CD1c-positive myeloid dendritic cell (primary cell): ENCODE measurements around the gene CD300LD.
"Not testable (repeated sequence)": the region's sequence is repeated elsewhere in the genome, so short reads cannot be mapped to it uniquely, and the experiment has no call there.

ENCODE experiments used
- DNase-seq: peaks from one replicate; pipeline ENCODE4 v3.0.0-alpha.2; 2016; ENCODE audit errors: extremely low spot score

Gene CD300LD

DNA sequence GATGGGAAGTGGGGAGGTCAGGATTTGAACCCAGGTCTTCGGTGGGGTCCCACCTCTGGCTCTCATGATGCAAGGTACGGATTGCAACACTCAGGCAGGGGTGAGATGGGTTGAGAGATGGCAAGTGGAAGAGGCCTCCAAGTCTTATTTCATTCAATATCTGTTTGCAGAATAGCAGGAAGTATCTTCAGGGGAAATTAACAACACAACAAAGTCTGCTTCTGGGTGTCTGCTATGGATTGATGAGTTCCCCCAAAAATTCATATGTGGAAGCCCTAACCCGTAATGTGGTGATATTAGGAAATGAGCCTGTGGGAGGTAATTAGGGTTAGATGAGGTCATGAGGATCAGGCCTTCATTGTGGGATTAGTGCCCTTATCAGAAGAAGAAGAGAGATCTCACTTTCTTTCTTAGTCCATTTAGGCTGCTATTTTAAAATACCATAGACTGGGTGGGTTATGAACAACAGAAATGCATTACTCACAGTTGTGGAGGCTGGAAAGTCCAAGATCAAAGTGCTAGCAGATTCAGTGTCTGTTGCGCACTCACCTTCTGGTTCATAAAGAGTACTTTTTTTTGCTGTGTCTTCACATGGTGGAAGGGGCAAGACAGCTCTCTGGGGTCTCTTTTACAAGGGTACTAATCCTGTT lies 20.3 kb downstream of the CD300LD start:
- peak; percentile 42 for DNase-seq

DNA sequence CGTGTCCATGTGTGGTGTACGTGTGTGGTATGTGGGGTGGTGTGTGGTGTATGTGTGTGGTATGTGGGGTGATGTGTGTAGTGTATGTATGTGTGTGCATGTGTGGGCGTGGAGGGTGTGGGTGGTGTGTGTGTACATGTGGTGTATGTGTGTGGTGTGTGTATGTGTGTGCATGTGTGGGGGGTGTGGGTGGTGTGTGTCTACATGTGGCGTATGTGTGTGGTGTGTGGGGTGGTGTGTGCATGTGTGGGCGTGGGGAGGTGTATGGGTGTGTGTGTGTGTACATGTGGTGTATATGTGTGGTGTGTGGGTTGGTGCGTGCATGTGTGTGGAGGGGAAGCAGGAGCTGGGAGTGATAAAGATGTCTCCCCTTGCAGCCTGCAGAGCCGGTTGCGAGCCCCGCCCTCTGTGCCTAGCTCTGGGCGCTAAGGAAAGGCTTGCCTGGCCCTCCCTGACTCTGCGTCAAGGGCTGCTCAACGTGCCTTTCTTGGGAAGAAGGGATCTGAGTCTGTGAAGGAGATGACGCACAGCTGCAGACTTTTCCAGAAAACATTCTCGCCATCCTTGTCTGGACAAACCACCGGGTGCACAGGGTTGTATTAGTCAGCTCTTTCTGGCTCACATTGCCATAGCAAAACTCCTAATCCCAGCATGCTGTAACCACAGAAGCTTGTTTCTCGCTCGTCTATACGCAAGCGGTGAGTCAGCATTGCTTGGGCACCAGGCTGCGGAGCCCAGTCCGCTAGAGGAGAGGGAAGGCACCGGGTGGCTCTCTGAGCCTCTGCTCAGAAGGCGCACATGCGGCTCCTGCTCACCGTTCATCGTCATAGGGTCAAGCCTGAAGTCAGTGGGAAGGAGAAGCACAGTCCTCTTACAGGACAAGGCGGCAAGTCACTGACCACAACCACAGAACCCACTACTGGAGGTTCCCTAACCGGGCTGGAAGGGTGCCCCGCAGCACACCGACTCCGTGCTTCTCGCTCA lies 22.8 kb downstream of the CD300LD start:
- peak; percentile 94 for DNase-seq

DNA sequence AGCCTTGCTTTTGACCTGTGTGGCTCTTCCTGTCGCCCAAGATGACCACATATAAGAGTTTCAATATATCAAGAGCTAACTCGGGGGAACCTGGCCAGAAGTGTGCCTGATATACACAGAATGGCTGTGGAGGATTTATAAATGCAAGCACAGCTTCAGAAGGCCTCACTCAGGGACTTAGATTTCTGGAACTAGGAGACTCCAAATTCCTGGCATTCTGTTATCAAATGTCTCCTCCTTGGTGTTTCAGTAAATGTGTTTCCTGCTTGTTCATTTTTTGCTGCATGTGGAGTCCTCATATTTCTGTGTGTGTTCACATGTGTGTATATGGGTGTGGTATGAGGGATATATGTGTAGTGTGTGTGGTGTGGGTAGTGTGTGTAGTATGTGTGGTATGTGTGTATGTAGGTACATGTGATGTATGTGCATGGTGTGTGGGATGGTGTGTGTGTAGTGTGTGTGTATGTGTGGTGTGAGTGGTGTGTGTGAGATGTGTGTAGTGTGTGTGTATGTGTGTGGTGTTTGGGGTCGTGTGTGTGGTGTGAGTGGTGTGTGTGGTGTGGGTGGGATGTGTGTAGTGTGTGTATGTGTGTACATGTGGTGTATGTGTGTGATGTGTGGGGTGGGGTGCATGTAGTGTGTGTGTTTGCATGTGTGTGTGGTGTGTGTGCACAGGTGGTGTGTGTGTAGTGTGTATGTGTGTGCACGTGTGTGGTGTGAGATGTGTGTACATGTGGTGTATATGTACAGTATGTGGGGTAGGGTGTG lies 23.8 kb downstream of the CD300LD start:
- no peak for DNase-seq

DNA sequence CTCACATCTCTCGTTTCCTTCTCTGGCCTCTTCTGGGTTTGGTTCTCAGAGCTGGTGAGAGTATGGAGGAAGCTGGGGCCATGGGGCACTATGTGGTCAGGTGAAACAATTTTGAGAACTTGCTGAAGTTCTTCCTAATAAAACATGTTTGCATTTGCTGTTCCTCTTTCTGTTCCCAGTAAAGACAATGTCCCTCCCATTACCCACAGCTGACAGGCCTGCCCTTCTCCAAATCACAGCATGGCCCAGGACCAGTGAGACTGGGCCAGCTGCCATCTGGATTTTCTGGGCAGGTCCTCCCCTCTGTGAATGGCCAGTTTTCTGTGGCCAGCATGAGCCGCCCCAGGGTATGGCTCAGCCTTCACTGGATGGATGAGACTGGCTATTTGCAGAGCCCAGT lies 24.7 kb downstream of the CD300LD start, which contains the start of gene CD300H:
CD300H (minus strand) TSS at position 113 of the 400 bp plus-strand sequence.
- peak; percentile 77 for DNase-seq

DNA sequence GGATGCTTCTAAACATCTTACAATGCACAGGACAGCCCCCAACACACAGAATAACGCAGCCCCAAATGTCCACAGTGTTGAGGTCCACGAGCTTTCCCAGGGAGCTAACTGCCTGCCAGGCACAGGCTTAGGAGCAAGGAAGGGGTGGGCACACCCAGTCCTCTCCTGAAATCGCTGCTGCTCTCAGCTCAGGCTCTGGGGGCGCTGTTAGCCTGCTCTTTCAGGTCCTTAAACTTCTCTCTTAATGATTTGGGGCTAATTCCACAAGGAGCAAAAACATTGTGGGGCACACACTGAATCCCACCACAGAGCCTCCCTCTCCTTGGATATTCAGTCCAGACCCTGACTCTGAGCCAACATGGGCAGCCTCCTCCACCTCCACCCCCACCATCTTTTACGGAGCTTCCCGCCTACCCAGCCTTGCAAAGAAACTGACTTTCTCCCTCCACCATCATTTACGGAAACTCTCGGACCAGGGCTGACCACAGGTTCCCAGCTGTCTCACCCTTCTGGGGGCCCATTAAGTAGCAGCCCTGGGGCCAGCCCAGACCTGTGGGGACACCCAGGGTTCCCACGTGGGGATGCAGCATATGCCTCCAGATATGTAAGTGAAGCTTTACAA lies 25.8 kb downstream of the CD300LD start:
- peak; percentile 59 for DNase-seq

DNA sequence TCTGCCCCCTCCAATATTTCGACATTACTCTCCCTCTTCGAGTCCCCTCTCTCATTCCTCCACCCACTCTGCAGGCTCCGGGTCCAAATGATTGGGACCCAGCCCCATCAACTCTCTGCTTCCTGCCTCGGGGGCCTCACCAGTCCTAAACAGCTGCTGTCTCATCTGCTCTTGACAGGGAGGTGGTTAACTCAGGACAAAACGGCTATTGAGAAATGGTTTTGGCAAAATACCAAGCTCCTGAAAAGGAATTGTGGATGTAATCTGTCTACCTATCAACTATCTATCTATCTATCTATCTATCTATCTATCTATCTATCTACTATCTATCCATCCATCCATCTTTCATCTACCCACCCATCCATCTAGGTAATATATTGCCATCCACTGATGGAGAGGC lies 27.0 kb downstream of the CD300LD start:
- no peak for DNase-seq

DNA sequence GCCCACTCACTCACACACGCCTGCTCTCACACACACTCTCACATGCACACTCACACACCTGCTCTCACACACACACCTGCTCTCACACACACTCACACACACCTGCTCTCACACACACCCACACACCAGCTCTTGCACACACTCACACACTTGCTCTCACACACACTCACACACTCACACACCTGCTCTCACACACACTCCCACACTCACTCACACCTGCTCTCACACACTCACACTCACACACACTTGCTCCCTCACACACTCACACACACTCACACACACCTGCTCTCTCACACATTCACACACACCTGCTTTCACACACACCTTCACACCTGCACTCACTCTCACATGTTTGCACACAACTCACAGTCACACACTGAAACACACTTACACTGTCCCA lies 28.7 kb downstream of the CD300LD start:
- no peak for DNase-seq

DNA sequence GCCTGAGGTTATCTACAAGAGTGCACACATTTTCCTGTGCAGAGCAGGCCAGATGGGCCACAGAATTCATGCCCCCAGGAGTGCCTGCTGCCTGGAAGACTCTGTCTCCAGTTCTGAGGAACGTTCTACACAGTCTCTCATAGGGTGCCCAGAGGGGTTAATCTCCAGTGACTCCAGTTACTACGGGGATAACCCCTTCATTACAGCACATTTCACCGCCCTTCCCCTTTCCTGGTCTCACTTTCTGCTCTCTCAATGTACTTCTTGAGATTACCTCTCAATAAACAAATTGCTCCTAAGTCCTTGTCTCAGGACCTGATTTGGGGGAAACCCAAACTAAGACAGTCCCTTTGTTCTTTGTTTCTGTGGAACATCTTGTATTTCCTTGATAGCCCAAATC lies 30.5 kb downstream of the CD300LD start:
- no peak for DNase-seq

DNA sequence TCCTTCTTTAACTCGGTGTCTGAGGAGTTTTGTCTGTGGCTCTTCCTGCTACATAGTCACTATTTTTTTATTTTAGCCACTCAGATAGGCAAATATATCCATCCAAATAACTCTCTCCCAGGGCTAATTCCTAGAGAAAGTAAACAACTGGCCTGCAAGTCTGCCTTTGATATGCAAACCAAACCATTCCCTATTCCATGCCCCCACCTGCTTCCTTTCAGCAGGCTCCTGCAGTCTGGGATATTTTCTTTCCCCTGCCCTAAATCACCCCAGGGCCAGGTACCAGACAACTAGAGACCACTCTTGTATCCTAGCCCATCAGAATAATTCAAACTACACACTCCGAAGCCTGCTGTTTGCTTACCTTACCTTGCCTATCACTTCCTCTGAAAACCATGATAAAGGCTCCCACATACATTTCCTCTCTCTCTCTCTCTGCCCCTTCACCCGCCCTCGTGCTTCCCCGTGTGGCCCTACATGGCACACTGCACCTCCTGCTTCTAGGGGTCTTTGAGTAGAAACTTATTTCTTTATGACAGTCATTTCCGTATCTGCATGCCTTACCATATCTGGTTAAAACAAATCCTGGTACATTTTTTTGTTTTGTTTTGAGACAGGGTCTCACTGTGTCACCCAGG lies 33.1 kb downstream of the CD300LD start:
- DNase-seq, result no peak

DNA sequence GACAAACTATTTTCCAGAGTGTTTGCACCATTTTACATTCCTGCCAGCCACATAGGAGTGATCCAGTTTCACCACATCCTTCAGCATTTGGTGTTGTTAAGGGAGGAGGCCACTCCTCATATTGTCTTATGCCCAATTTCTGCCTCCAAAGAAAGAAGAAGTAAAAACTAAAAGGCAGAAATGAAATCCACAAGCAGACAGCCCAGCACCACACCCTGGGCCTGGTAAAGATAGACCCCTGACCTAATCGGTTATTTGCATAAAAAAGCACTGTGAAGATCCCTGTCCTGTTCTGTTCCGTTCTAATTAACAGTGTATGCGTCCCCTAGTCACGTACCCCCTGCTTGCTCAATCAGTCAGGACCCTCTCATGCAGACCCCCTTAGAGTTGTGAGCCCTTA lies 33.7 kb downstream of the CD300LD start:
- not testable (repeated sequence) for DNase-seq

DNA sequence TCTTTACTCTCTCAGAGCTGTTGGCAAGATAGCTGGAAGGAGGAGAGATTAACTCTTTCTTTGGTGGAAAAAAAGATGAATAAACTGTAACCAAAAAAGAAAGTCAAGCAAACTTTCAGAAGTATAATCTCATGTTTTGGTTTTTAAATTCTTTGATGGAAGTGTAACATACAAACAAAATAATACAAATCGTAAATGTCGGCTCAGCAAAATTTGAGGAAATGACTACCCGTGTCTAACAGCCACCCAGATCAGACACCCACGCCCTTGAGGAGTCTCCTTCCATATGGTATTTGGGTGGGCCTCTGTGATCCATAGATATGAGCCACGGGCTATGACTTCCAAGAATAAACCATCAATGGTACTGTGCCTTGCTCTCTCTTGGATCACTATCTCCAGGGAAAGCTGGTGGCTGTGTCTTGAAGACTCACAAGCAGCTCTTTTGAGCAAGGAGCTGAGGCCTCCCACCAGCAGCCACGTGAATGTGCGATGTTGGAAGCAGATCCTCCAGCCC lies 36.6 kb downstream of the CD300LD start:
- peak; percentile 24 for DNase-seq

DNA sequence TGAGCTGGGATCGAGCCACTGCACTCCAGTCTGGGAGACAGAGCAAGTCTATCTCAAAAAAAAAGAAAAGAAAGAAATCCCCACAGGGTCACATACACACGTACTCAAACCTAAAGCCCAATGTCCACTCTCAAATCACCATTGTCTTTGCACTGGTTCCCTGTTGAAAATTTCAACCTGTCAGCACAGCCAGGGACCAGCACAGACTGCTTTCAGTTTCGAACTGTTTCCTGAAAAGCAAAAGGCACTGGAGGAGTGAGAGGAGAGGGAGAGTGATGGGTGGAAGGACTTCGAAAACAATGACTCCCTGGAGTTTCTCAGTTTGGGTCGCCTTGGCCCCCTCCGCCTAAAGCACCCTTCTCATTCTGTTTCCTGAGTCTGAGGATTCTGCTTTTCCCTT lies 37.2 kb downstream of the CD300LD start:
- DNase-seq, result no peak

DNA sequence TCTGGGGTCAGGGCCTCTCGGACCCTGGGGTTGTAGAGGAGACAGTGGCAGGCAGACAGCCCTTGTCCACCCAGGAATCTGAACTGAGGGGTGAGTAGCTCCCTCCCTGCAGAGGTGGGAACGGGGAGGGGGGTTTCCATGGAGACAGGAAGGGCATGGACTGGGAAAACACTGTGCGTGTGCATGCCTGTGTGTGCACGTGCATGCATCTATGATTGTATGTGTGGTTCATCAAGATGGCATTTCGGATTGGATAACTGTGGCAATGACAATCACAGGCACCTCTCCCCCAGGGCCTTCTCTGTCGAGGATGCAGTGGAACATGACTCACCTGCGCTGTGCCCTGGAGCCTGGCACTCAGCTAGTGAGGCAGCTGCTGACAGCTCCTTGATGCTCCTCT lies 40.0 kb downstream of the CD300LD start:
- no peak for DNase-seq

DNA sequence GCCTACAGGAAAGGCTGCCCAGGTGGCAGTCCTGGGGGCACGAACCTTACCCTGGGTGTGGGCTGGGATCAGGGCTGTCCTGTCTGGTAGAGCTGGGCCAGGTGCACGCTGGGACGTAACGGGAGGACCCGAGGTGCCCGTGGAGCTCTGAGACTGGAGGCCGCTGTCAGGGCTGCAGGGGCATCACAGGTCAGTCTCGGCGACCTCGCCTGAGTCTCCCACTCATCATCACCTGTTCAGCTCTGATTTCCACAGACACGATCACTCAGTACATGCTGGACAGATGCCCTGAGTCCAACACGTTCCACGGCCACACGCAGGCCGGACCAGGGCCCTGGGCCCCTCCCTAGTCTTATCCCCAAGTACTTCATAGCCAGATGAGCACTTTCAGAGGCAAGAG lies 41.5 kb downstream of the CD300LD start:
- no peak for DNase-seq

DNA sequence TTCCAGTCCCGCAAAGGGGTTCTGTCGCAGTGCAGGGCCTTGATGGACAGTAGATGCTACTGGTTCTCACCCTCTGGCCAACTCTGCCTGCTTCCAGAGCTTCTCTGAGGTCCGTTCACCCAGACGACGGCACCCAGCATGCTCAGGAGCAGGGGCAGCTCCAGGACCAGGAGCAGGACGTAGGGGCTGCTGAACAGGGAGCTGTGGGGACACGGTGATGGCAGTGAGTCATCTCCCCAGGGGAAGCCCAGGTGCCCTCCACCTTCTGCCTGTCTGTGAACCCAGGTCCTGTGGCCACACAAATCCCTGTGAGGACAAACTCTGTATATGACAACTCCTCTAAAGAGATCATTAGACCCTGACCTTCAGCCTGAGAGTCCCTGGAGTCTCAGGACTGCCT lies 42.7 kb downstream of the CD300LD start:
- DNase-seq, result no peak

DNA sequence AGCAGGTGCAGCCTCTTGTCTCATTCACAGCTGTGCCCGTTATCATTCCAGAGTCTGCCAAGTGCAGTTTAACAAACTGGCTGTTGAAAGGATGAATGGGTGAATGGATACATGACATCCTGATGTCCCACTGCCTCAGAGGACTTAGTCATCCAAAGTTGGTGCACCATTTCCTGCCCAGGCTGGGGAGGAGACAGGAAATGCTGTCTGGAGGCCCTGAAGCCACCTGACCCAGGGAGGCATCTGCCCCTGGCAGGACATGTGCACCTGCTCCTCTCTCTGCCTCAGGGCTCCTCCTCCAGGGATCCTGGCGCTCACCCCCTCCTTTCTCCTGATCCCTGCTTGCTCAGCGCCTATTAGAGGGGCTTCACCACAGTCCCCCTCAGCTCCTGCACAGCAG lies 44.3 kb downstream of the CD300LD start:
- DNase-seq, result no peak

DNA sequence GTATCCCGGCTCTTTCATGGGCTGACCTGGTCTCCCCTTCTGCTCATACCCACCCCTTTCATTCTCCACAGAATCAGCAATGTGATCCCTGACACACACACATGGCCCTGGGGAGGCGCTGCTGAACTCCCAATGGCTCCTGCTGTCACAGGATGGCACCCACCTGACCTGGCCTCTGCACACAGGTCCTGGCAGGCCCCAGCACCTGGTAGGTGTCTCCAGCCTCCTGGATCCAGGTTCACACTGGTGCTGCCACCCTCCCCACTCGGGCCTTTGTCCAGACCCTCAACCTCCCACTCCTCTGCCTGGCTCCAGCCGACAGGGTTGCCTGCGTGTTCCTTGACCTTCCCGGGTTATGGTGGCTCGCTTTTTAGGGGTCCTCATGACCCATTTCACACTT lies 44.8 kb downstream of the CD300LD start:
- DNase-seq, result no peak

DNA sequence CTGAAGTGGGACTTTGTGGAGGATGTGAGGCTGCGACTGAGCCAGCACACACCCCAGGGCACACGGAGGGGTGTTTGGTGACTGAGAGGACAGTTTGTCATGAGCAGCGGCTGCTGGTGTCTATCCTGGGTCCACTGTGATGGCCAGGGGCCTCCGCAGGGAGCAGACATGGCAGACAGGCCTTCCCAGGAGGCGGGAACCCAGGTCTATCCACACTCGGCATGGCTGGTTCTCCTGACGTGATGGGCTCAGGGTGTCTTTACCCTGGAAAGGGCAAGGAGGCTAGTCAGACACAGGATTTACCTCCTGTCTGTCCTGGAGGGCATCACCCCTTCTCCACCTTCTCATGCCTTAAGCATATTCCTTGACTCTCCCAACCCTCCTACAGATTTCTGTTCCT lies 45.5 kb downstream of the CD300LD start:
- no peak for DNase-seq

DNA sequence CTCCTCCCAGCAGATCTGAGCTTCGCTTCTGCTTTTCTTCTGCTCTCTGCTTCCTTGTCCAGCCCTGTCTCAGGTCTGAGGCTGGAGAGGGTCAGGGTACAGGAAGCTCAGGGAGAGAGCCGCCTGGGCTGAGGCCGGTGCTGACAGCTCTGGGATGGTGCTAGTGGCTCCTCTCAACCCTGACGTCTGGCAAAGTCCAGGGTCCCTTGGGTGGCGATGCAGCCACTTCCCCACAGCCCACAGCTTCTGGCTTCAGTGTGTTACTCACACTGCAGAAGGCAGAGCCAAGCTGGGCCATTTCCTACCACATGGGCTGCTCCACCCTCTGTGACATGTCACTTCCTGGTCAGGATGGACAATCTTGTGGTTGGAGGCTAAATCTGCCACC lies 46.2 kb downstream of the CD300LD start, which contains the start of gene CD300C:
CD300C (minus strand) TSS at position 273 of the 388 bp plus-strand sequence. CDS start 333 bp downstream, outside the sequence.
- DNase-seq, result peak; percentile 93

DNA sequence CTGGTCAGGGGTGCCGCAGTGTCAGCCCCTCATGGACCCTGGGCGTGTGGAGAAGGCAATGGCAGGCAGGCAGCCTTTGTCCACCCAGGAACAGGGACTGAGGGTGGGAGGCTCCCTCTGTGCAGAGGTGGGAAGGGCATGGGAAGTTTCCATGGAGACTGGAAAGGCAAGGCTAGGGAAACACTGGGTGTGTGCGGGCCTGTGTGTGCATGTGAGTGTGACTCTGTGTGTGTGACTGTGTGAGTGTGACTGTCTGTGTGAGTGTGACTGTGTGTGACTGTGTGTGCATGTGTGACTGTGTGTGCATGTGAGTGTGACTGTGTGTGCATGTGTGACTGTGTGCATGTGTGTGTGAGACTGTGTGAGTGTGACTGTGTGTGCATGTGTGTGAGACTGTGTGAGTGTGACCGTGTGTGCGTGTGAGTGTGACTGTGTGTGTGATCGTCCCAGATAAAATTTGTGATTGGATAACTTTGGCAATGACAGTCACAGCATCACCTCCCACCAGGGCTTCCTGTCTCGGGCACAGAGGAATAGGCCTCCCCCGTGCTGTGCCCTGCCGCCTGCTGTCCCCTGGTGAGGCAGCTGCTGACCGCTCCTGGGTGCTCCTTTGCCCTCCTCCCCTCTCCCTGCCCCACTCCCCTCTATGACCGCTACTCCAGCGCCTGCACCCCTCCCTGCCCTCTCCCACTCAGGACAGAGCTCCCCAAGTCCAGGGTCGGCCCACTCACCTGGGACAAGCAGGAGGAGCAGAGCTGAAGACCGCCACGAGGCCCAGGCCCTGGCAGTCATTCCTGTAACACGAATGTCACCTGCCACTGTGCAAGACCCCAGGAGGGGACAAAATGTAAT lies 46.9 kb downstream of the CD300LD start:
- DNase-seq, result peak; percentile 42
